ENCODE data around the gene CFAP58. TPM values are rescaled to one million over a fixed set of nuclear protein-coding genes. Genes with fewer than 3 reads are reported as not detected.

The CFAP58 gene
- total RNA-seq, 1 experiment from 2014 or later: not detected

DNA sequence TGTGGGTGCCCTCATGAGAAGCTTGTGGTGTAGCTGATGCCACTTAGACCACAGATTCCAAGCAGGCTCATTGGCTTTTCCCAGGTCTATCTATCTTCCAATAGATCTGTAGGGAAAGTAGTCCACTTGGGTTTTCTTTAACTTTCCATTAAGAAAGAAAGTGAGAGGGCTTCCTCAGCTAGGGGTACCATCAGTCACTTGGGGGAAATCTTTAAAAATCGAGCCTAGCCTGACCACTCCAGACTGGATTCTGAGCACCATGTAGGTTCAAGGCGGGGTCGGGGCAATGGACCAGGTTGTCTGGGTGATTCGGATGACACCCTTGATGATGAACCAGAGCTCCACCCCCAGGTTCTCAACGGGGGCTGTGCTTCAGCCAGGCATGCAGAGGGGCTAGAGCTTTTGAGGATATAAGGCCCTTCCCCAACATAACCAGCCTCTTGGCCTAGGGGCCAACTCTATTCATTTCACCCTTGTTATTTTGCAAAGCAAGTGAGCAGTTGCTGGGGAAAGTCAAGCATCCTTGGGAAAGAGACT, 42.4 kb upstream of the CFAP58 start:
- no peaks in the 10 kb centered on the region for H3K9me3 Mint-ChIP-seq (ENCODE audit: low read depth, unreplicated experiment)
- H3K27me3 Mint-ChIP-seq (ENCODE audit: unreplicated experiment): no peaks in the 10 kb centered on the region
- peaks cover under 1% of the 10 kb centered on the region for H3K4me1 Mint-ChIP-seq (ENCODE audit: low read depth, unreplicated experiment)
- no peak for DNase-seq
- H3K27ac Mint-ChIP-seq (ENCODE audit: unreplicated experiment): no peak overlapping the region
- no peaks in the 10 kb centered on the region for H3K36me3 Mint-ChIP-seq (ENCODE audit: insufficient read depth, unreplicated experiment)
- TF ChIP-seq, protein P1, sequence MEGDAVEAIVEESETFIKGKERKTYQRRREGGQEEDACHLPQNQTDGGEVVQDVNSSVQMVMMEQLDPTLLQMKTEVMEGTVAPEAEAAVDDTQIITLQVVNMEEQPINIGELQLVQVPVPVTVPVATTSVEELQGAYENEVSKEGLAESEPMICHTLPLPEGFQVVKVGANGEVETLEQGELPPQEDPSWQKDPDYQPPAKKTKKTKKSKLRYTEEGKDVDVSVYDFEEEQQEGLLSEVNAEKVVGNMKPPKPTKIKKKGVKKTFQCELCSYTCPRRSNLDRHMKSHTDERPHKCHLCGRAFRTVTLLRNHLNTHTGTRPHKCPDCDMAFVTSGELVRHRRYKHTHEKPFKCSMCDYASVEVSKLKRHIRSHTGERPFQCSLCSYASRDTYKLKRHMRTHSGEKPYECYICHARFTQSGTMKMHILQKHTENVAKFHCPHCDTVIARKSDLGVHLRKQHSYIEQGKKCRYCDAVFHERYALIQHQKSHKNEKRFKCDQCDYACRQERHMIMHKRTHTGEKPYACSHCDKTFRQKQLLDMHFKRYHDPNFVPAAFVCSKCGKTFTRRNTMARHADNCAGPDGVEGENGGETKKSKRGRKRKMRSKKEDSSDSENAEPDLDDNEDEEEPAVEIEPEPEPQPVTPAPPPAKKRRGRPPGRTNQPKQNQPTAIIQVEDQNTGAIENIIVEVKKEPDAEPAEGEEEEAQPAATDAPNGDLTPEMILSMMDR (IDR thresholded peaks at IDR 0.05; ENCODE audit: unreplicated experiment): no peak
- intact Hi-C loops (cut with micrococcal nuclease; ENCODE audit: unreplicated experiment): no loop called here
- no TSS peak for BruUV-seq (replicated peaks)
- H3K4me3 Mint-ChIP-seq (ENCODE audit: low read depth, unreplicated experiment): no peak overlapping the region
- CTCF ChIA-PET: no interaction called here

DNA sequence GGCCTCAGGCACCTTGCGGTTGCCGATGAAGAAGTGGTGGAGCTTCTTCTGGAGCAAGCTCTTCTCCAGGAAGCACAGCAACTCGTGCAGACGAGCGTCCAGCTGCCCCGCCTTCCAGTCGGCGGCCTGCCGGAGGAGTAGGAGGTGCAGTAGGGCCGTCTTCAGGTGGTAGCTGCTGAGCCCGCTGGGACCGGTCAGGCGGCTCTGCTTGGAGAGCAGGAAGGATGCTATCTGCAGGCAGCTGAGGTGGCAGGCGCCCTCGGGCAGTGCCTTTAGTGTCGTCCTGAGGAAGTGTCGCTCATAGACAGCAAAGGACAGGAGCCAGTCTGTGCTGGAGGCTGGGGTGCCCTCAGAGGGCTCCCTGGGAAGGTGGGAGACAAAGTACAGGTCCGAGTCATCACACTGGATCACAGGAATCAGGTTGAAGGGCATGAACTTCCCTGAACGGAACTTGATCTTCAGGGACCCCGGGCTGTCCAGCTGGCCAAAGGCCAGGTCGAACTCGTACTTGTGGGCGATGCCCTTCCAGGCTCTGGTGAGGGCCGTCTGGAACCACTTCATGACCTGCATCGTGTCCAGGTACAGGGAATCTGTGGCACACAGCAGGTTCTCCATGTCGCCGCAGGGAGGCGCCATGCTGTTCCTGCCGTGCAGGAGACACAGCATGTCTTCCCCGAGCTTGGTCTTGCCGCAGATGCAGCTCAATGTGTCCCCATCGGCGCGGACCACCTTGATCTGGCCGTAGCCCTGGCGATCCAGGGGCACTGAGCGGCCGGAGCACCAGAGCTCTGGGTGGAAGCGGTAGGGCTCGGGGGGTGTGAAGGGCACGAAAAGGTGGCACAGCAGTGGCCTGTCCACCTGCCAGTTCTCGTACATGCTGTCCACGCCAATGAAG, 38.8 kb upstream of the CFAP58 start:
- no peak overlapping the region for H3K4me3 Mint-ChIP-seq (ENCODE audit: low read depth, unreplicated experiment)
- H3K36me3 Mint-ChIP-seq (ENCODE audit: insufficient read depth, unreplicated experiment): no peaks in the 10 kb centered on the region
- H3K9me3 Mint-ChIP-seq (ENCODE audit: low read depth, unreplicated experiment): no peaks in the 10 kb centered on the region
- TF ChIP-seq, protein P1 (IDR thresholded peaks at IDR 0.05; ENCODE audit: unreplicated experiment): no peak
- H3K27ac Mint-ChIP-seq (ENCODE audit: unreplicated experiment): no peak overlapping the region
- H3K4me1 Mint-ChIP-seq (ENCODE audit: low read depth, unreplicated experiment): peaks cover 11% of the 10 kb centered on the region
- CTCF ChIA-PET: no interaction called here
- no TSS peak for BruUV-seq (replicated peaks)
- DNase-seq: no peak
- H3K27me3 Mint-ChIP-seq (ENCODE audit: unreplicated experiment): peaks cover 15% of the 10 kb centered on the region
- intact Hi-C loops (cut with micrococcal nuclease; ENCODE audit: unreplicated experiment): no loop called here

DNA sequence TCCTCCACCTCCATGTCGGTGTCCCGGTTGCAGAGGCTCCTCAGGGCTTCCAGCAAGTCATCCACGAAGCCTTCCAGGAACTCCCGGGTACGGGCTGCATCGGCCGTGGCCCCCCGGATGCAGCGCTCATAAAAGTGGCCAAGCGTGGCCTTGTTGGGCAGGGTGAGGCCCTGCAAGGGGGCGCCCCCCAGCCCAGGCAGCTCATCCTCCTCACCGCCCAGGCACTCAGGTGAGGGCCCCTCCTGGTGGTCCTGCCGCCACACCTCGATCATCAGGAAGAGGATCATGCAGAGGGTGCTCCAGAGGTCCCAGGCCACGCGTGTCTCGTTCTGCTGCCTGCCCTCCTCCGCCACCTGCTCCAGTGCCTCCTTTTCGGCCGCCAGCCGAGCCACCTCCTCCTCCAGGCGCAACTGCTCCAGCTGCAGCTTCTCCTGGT, 38.1 kb upstream of the CFAP58 start:
- H3K4me1 Mint-ChIP-seq (ENCODE audit: low read depth, unreplicated experiment): peaks cover 11% of the 10 kb centered on the region
- TF ChIP-seq, protein P1 (IDR thresholded peaks at IDR 0.05; ENCODE audit: unreplicated experiment): no peak
- H3K4me3 Mint-ChIP-seq (ENCODE audit: low read depth, unreplicated experiment): no peak overlapping the region
- BruUV-seq (replicated peaks): no TSS peak
- DNase-seq: no peak
- peaks cover 15% of the 10 kb centered on the region for H3K27me3 Mint-ChIP-seq (ENCODE audit: unreplicated experiment)
- intact Hi-C loops (cut with micrococcal nuclease; ENCODE audit: unreplicated experiment): no loop called here
- H3K36me3 Mint-ChIP-seq (ENCODE audit: insufficient read depth, unreplicated experiment): no peaks in the 10 kb centered on the region
- CTCF ChIA-PET: no interaction called here
- no peaks in the 10 kb centered on the region for H3K9me3 Mint-ChIP-seq (ENCODE audit: low read depth, unreplicated experiment)
- no peak overlapping the region for H3K27ac Mint-ChIP-seq (ENCODE audit: unreplicated experiment)

GRCh38 chr10:104316321-104317099, 37.1 kb upstream of the CFAP58 start:
- peaks cover 11% of the 10 kb centered on the region for H3K4me1 Mint-ChIP-seq (ENCODE audit: low read depth, unreplicated experiment)
- H3K27me3 Mint-ChIP-seq (ENCODE audit: unreplicated experiment): peaks cover 15% of the 10 kb centered on the region
- no peak overlapping the region for H3K4me3 Mint-ChIP-seq (ENCODE audit: low read depth, unreplicated experiment)

More at GRCh38 chr10:104316321-104317099, 37.1 kb upstream of the CFAP58 start:
- Mint-ChIP-seq H3K9me3 (ENCODE audit: low read depth, unreplicated experiment) (no peaks in the 10 kb centered on the region), H3K27ac (ENCODE audit: unreplicated experiment) (no peak overlapping the region), H3K36me3 (ENCODE audit: insufficient read depth, unreplicated experiment) (no peaks in the 10 kb centered on the region)
- no peak for DNase-seq
- no TSS peak for BruUV-seq (replicated peaks)
- CTCF ChIA-PET: no interaction called here
- TF ChIP-seq, protein P1 (IDR thresholded peaks at IDR 0.05; ENCODE audit: unreplicated experiment): no peak
- intact Hi-C loops (cut with micrococcal nuclease; ENCODE audit: unreplicated experiment): no loop called here

All from Calu3 (cell line).